Colon (tissue), 2 donors: ENCODE results near the gene EPHA10.
"Not testable (repeated sequence)": the region's sequence is repeated elsewhere in the genome, so short reads cannot be mapped to it uniquely, and the experiment has no call there.

Source experiments
- FAIRE-seq: peaks from 2 replicates; lab custom pipeline; 2012; peaks lifted over from hg19 to GRCh38; lab: Jason Lieb, UNC
- donor health status: control.
- donor health status: control.

Gene EPHA10

DNA sequence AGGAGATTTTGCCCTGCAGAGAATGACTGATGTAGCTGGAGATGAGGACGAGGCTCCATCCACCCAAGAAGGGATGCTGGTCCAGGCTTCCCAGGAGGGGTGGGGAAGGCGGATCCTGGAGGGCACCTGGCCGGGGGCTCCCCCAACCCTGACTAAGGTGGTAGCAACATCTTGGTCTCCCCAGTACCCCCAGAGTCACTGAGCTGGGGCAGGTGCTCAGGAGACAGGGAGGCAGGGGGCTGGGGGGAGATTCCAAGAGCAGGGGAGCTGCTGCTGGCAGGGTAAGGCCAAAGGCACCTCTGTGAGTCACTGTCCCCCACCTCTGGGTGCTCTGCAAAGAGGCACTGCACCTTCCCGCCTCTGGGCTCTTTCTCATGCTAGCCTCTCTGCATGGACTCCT, 48.6 kb downstream of the EPHA10 start:
- no peak for FAIRE-seq

- FAIRE-seq = no peak
Measured at GRCh38 chr1:37714689-37715088, 50.2 kb downstream of the EPHA10 start.

- FAIRE-seq = no peak
Measured at GRCh38 chr1:37714226-37714625, 50.7 kb downstream of the EPHA10 start.

DNA sequence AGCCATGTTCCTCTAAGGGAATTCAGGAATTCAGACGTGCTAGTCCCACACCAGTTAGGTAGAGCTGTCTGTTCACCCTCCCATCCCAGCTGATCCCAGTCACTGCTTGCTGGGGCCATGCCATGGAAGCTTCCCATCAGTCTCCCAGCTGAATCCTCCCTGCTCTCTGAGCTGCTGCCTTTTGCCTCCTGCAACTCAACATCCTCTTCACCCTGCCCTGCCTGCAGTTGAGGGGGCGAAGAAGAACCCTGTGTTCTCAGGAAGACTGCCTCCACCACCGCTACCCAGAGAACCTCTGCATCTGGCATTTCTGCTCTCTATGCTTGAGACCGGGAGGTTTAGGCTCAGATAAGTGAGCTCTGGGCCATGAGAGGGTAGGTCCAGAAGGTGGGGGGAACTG, 56.4 kb downstream of the EPHA10 start:
- FAIRE-seq = no peak

DNA sequence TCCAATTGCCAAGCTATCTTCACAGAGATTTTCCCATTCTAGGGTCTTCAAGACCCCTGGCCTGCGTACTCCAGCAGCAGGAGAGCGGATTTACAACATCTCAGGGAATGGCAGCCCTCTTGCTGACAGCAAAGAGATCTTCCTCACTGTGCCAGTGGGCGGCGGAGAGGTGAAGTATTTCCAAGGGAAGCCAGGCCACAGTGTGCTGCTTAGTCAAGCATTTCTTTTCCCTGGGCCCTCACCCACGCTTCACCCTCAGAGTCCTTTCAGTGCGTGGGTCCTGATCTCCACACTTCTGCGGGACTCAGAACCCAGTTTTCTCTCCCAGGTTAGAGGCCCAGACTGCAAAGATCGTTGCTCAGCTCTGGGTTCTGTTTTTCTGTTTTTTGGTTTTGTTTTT, 59.5 kb downstream of the EPHA10 start:
- no peak for FAIRE-seq

DNA sequence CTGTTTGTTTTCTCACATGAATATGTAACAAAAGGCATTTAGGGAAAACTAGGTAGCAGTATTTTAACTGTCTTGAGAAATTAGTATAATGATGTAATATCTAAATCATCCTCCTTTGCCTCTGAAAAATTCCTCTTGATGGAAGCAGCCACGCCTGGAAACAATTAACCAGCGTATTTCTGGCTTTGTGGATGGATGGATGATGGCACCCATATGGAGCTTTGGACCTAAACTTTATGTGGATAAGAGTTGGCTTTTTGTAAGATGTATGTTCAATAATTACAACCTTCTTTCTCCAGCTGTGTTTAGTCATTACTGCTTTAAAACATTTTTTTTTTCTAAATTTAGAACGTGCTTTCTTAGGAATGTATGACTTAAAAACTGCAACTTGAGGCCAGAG, 60.0 kb downstream of the EPHA10 start:
- FAIRE-seq = no peak

DNA sequence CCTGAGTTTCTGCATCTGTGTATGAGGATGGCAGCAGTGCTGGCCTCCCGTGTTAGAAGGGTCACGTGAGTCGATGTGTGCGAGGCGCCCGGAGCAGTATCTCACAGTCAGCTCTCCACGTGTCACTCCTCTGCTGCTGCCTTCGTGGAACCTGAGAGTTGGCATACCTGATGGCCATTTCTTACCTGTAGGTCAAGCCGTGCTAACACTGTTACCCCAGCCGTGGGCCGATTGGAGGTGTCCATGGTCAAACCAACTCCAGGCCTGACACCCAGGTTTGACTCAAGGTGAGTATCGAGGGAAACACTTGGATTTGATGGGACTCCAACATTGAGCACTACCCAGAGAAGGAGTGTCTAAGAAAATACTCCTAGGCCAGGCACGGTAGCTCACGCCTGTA, 61.9 kb downstream of the EPHA10 start:
- no peak for FAIRE-seq

- FAIRE-seq = no peak
Measured at GRCh38 chr1:37701051-37701450, 63.9 kb downstream of the EPHA10 start.

DNA sequence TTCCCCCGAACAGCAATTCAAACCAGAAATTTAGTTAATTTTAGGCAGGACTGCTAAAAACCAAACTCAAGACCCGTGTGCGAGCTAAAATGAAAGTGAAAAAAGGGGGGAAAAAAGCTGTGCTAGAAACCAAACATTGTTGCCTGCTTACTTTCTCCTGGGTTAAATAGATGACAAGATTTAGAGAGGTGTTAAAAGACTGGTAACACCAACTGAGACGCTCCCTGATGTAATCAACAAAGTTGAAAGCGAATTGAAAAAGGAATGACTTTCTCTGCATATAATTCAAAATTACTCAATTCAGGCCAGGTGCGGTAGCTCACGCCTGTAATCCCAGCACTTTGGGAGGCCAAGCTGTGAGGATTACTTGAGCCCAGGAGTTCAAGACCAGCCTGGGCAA, 65.8 kb downstream of the EPHA10 start:
- FAIRE-seq = no peak

DNA sequence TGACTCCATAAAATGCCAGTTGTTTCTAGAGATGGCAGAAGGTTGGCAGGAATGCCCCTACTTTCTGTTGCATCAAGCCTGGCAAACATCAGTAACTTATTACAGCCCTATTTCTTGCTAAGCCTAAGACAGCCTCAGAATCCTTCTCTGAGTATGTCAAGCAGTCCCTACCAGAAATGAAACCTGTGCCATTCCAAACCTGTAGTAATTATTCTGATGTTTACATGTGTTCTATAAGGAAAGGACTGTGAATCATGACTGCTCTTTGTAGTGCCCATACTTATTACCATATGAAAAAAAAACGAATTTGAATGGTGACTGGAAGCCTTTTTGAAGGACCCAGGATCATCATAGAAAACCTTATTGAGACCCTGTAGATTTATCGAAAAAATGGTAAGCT, 67.2 kb downstream of the EPHA10 start:
- no peak for FAIRE-seq

DNA sequence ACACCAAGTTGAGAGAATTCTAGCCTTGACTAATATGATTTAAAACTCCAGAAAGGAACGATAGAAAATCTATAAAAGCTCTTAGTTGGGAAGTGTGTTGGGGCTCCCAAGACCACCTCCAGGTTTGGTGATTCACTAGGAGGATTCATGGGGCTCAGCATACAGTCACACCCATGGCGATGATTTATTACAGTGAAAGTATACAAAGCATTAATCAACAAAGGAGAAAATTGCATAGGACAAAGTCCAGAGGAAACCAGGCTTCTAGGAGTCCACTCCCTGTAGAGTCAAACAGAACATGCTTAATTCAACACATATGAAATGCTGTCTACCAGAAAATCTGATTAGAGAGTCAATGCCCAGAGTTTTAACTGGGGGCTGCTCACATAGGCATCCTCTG, 67.8 kb downstream of the EPHA10 start:
- FAIRE-seq = no peak

- no peak for FAIRE-seq
Measured at GRCh38 chr1:37692834-37693175, 72.1 kb downstream of the EPHA10 start.

DNA sequence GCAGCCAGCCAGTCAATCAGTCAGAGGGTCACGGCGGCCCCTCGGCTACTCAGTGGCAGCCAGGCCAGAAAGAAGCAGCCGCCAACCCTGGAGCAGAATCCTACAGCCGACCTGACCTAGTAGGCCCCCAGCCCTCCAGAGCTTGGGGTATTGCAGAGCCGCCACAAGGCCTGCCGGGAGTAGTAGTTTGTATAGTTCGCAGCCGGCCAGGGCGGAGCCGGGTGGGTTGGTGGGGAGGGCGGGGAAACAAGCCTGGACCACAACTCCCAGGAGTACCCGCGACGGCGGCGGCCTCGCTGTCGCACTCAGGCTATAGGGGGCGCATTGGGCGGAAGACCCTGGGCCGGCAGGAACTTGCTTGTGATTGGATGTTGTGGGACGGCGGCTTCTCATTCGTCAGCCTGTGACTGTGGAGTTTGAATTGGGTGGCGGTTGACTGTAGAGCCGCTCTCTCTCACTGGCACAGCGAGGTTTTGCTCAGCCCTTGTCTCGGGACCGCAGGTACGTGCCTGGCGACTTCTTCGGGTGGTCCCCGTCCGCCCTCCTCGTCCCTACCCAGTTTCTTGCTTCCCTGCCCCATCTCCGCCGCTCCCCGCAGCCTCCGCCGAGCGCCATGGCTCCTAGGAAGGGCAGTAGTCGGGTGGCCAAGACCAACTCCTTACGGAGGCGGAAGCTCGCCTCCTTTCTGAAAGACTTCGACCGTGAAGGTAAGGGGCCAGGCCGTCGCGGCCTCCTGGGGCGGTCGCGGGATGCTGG, 72.7 kb downstream of the EPHA10 start, which contains the start of gene CDCA8:
CDCA8 (plus strand) TSS at position 439 of the 756 bp plus-strand sequence; CDS start at position 614, 175 bp downstream.
- no peak for FAIRE-seq

DNA sequence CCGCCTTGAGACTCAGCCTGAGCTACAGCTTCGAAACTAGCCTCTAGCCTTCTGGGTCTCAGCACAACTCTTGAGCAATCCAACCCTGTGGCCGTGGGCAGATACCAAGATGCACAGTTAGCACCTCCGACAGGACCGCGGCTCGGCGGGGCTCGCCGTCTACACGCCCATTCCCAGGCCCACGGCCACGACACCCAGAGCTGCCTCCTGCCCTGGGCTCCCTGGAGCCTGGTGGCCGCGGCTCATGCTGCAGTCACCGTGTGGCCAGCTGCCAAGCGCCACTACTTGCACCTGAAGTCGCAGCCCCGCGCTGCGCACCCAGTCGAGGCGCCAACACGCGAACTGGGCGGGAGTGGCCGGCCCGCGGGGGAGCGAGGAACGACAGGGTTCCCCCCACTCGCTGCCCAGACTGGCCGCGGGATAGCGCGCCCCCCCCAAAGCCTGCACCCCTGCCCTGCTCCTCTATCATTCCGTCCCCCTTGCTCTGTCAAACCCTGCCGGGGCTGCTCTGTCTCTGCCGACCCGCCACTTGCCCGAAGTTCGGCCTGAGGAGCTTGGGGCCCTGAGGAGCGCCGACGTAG, 73.3 kb downstream of the EPHA10 start:
- no peak for FAIRE-seq

- FAIRE-seq = no peak
Measured at GRCh38 chr1:37688926-37689325, 76.0 kb downstream of the EPHA10 start.

GRCh38 chr1:37687764-37688163, 77.2 kb downstream of the EPHA10 start:
- FAIRE-seq = not testable (repeated sequence)

DNA sequence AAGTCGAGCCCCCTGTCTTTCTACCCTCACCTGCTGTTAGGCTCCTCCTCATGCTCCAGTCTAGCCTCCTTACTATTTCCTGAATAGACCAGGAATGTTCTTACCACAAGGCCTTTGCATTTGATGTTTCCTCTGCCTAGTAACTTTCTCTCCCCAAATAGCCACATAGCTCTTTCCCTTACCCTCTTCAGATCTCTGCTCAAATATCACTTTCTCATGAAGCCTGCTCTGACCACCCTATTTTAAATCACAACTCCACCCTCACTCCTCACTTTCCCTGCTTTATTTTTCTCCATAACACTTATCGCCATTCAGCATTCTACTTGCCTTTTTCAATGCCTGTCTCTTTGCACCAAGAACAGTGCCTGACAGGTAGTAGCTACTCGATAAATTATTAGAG, 79.2 kb downstream of the EPHA10 start:
- no peak for FAIRE-seq

DNA sequence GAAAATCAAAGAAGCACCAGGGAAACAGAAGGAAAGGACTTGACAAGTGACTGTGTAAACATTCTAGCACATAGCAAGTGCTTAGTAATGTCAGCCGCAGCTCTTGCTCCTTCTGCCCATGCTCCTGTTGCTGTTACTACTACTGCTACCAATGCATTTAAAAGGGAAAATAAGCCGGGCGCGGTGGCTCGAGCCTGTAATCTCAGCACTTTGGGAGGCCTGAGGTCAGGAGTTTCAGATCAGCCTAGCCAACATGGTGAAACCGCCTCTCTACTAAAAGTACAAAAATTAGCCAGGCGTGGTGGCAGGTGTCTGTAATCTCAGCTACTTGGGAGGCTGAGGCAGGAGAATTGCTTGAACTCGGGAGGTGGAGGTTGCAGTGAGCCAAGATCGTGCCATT, 80.7 kb downstream of the EPHA10 start:
- not testable (repeated sequence) for FAIRE-seq

GRCh38 chr1:37682334-37682987, 82.5 kb downstream of the EPHA10 start:
- FAIRE-seq = no peak

- no peak for FAIRE-seq
Measured at GRCh38 chr1:37680933-37681332, 84.0 kb downstream of the EPHA10 start.

- FAIRE-seq = no peak
Measured at GRCh38 chr1:37677808-37678207, 87.1 kb downstream of the EPHA10 start.

DNA sequence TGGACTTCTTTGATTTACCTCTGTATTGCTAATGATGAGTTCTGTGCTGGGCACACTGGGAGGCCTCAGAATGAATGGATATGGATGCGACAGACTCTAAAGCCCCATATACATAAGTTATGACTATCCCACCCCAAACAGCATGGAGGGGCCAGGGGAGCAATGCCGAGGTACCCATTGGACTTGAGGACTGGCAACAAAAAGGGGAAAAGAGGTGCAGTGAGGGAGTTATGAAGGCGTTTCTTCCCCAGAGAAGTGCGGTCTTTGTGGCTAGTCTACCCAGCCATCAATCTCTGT, 87.8 kb downstream of the EPHA10 start:
- FAIRE-seq = no peak

DNA sequence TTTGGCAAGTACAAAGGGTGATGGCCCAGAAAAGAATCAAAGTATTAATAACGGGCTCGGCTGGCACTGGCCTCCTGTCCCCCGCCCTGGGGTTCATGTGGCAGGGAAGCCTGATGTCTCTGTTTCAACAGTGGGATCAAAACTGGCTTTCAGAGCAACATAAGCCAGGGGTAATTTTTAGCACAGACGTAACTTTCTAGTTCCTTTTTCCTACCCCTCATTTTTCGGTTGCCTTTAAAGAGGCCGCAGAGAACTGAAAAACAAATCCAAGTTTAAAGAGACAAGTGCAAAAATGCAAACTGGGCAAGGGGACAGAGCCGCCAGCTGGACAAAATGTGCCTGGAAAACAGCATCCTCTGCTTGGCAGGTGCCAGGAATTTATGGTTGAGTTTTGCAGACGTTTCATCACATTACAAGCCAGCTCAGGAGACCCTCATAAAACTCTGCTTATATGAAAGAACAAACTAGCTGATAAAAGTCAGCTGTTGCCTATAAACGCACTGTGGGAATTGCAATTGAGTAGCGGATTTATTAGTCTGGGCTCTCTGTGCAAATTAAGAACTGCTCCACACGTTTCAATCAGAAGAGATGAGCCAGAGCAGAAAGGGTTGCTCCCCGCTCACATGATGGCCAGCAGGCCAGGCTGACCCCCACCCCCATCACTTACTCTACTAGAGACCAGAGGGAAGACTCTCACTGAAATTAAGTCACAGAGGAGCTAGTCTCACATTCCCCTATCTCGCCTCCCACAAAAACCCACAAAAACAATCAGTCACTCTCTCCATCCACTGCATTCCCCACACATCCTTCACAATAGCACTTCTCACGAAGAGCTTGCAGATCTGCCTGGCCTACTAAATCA, 88.4 kb downstream of the EPHA10 start:
- no peak for FAIRE-seq
